ENCODE measurements around the gene GLYR1.

The GLYR1 gene

GRCh38 chr16:4788489-4788889 lies 58.6 kb downstream of the GLYR1 start:
- Histone ChIP-seq H4K8ac (ENCODE audit: low read length) (no peak overlapping the region), H3K4me1 (ENCODE audit: control insufficient read depth, insufficient read depth, low read depth, low read length) (peaks cover 3% of the 10 kb centered on the region), H3K4ac (ENCODE audit: low read depth in 1 of 2, low read length in 2 of 2) (no peak overlapping the region), H3K27me3 (ENCODE audit: control insufficient read depth in 1 of 2, insufficient read depth in 1 of 2, low read length in 2 of 2) (peaks cover 0 to 26% of the 10 kb centered on the region in 2 experiments), H3K36me3 (ENCODE audit: control insufficient read depth in 1 of 2, insufficient read depth in 2 of 2, low read depth in 1 of 2, low read length in 2 of 2) (no peaks in the 10 kb centered on the region), H3K9ac (ENCODE audit: low read length) (no peak overlapping the region), H3K23ac (ENCODE audit: low read length in 2 of 2) (no peak overlapping the region), H3K4me2 (ENCODE audit: low read length, poor library complexity, severe bottlenecking) (no peak overlapping the region), H4K91ac (ENCODE audit: low read length) (no peak overlapping the region), H3K9me3 (ENCODE audit: control insufficient read depth, low read length) (no peaks in the 10 kb centered on the region), H3K27ac (ENCODE audit: low read length, poor library complexity, severe bottlenecking) (no peak overlapping the region), H2BK12ac (ENCODE audit: low read length in 2 of 2) (no peak overlapping the region), H2BK120ac (ENCODE audit: low read depth, low read length) (no peak overlapping the region), H2AFZ (ENCODE audit: low read depth, low read length) (no peak overlapping the region), H2BK15ac (ENCODE audit: low read depth, poor library complexity, severe bottlenecking) (no peak overlapping the region), H3K18ac (ENCODE audit: low read depth in 1 of 2, low read length in 2 of 2) (no peak overlapping the region), H3K79me1 (replicated peaks; ENCODE audit: low read length, poor library complexity, severe bottlenecking) (no peaks in the 10 kb centered on the region), H2BK5ac (ENCODE audit: low read depth, low read length, poor library complexity, severe bottlenecking) (no peak overlapping the region), H3K14ac (ENCODE audit: low read length in 2 of 2) (no peak overlapping the region), H2AK5ac (ENCODE audit: low read length, severe bottlenecking) (no peak overlapping the region), H3K4me3 (ENCODE audit: insufficient read depth in 1 of 2, low read depth in 1 of 2, low read length in 2 of 2) (no peak overlapping the region)
- no peak for DNase-seq
- WGBS = 90% methylated on average over 9 of the region's 9 CpGs

- Histone ChIP-seq H2AK5ac (ENCODE audit: low read length, severe bottlenecking) (no peak within 1 kb of the TSS), H3K14ac (ENCODE audit: low read length in 2 of 2) (no peak within 1 kb of the TSS), H2BK5ac (ENCODE audit: low read depth, low read length, poor library complexity, severe bottlenecking) (no peak within 1 kb of the TSS), H2BK15ac (ENCODE audit: low read depth, poor library complexity, severe bottlenecking) (no peak within 1 kb of the TSS), H3K4me1 (ENCODE audit: control insufficient read depth, insufficient read depth, low read depth, low read length) (peaks cover 3% of the 10 kb centered on the region), H4K91ac (ENCODE audit: low read length) (no peak within 1 kb of the TSS), H3K9me3 (ENCODE audit: control insufficient read depth, low read length) (no peaks in the 10 kb centered on the region), H4K8ac (ENCODE audit: low read length) (no peak within 1 kb of the TSS), H3K27me3 (ENCODE audit: control insufficient read depth in 1 of 2, insufficient read depth in 1 of 2, low read length in 2 of 2) (peaks cover 0 to 26% of the 10 kb centered on the region in 2 experiments), H3K23ac (ENCODE audit: low read length in 2 of 2) (no peak within 1 kb of the TSS), H3K36me3 (ENCODE audit: control insufficient read depth in 1 of 2, insufficient read depth in 2 of 2, low read depth in 1 of 2, low read length in 2 of 2) (no peaks in the 10 kb centered on the region), H3K4ac (ENCODE audit: low read depth in 1 of 2, low read length in 2 of 2) (no peak within 1 kb of the TSS), H3K4me2 (ENCODE audit: low read length, poor library complexity, severe bottlenecking) (no peak within 1 kb of the TSS), H3K79me1 (replicated peaks; ENCODE audit: low read length, poor library complexity, severe bottlenecking) (no peaks in the 10 kb centered on the region), H3K9ac (ENCODE audit: low read length) (no peak within 1 kb of the TSS), H3K27ac (ENCODE audit: low read length, poor library complexity, severe bottlenecking) (no peak within 1 kb of the TSS), H2BK12ac (ENCODE audit: low read length in 2 of 2) (no peak within 1 kb of the TSS), H3K4me3 (ENCODE audit: insufficient read depth in 1 of 2, low read depth in 1 of 2, low read length in 2 of 2) (no peak within 1 kb of the TSS), H2AFZ (ENCODE audit: low read depth, low read length) (no peak within 1 kb of the TSS), H2BK120ac (ENCODE audit: low read depth, low read length) (no peak within 1 kb of the TSS), H3K18ac (ENCODE audit: low read depth in 1 of 2, low read length in 2 of 2) (no peak within 1 kb of the TSS)
- 77% methylated on average over 12 of the region's 14 CpGs for WGBS
- DNase-seq = no peak
These were observed 59.2 kb downstream of the GLYR1 start, which contains the start of gene SEPTIN12 for GRCh38 chr16:4787627-4788482. Gene SEPTIN12 (minus strand): TSS chr16:4788345. CDS start chr16:4787645, 700 bp downstream.

- no peak overlapping the region for H2BK12ac ChIP-seq (ENCODE audit: low read length in 2 of 2)
- no peak overlapping the region for H4K91ac ChIP-seq (ENCODE audit: low read length)
- no peak overlapping the region for H2BK15ac ChIP-seq (ENCODE audit: low read depth, poor library complexity, severe bottlenecking)
- H3K79me1 ChIP-seq (replicated peaks; ENCODE audit: low read length, poor library complexity, severe bottlenecking) = no peaks in the 10 kb centered on the region
- H3K4me1 ChIP-seq (ENCODE audit: control insufficient read depth, insufficient read depth, low read depth, low read length) = peaks cover 3% of the 10 kb centered on the region
- no peaks in the 10 kb centered on the region for H3K36me3 ChIP-seq (ENCODE audit: control insufficient read depth in 1 of 2, insufficient read depth in 2 of 2, low read depth in 1 of 2, low read length in 2 of 2)
- H3K4me2 ChIP-seq (ENCODE audit: low read length, poor library complexity, severe bottlenecking) = no peak overlapping the region
- no peak for DNase-seq
- no peak overlapping the region for H2AK5ac ChIP-seq (ENCODE audit: low read length, severe bottlenecking)
- H3K23ac ChIP-seq (ENCODE audit: low read length in 2 of 2) = no peak overlapping the region
- no peak overlapping the region for H2BK5ac ChIP-seq (ENCODE audit: low read depth, low read length, poor library complexity, severe bottlenecking)
- H3K4ac ChIP-seq (ENCODE audit: low read depth in 1 of 2, low read length in 2 of 2) = no peak overlapping the region
- peaks cover 0 to 26% of the 10 kb centered on the region in 2 experiments for H3K27me3 ChIP-seq (ENCODE audit: control insufficient read depth in 1 of 2, insufficient read depth in 1 of 2, low read length in 2 of 2)
- no peak overlapping the region for H3K18ac ChIP-seq (ENCODE audit: low read depth in 1 of 2, low read length in 2 of 2)
- H3K9me3 ChIP-seq (ENCODE audit: control insufficient read depth, low read length) = no peaks in the 10 kb centered on the region
- no peak overlapping the region for H4K8ac ChIP-seq (ENCODE audit: low read length)
- no peak overlapping the region for H2BK120ac ChIP-seq (ENCODE audit: low read depth, low read length)
- no peak overlapping the region for H3K14ac ChIP-seq (ENCODE audit: low read length in 2 of 2)
- no peak overlapping the region for H3K9ac ChIP-seq (ENCODE audit: low read length)
- no peak overlapping the region for H3K27ac ChIP-seq (ENCODE audit: low read length, poor library complexity, severe bottlenecking)
- no peak overlapping the region for H3K4me3 ChIP-seq (ENCODE audit: insufficient read depth in 1 of 2, low read depth in 1 of 2, low read length in 2 of 2)
- H2AFZ ChIP-seq (ENCODE audit: low read depth, low read length) = no peak overlapping the region
- 97% methylated on average over 8 of the region's 8 CpGs for WGBS
These were observed 60.0 kb downstream of the GLYR1 start for GRCh38 chr16:4787068-4787467.

- Histone ChIP-seq H3K18ac (ENCODE audit: low read depth in 1 of 2, low read length in 2 of 2) (no peak overlapping the region), H3K4me2 (ENCODE audit: low read length, poor library complexity, severe bottlenecking) (no peak overlapping the region), H2BK120ac (ENCODE audit: low read depth, low read length) (no peak overlapping the region), H3K14ac (ENCODE audit: low read length in 2 of 2) (no peak overlapping the region), H3K9ac (ENCODE audit: low read length) (no peak overlapping the region), H3K4me1 (ENCODE audit: control insufficient read depth, insufficient read depth, low read depth, low read length) (peaks cover 3% of the 10 kb centered on the region), H3K23ac (ENCODE audit: low read length in 2 of 2) (no peak overlapping the region), H2BK15ac (ENCODE audit: low read depth, poor library complexity, severe bottlenecking) (no peak overlapping the region), H3K27me3 (ENCODE audit: control insufficient read depth in 1 of 2, insufficient read depth in 1 of 2, low read length in 2 of 2) (peaks cover 0 to 26% of the 10 kb centered on the region in 2 experiments), H2AK5ac (ENCODE audit: low read length, severe bottlenecking) (no peak overlapping the region), H4K91ac (ENCODE audit: low read length) (no peak overlapping the region), H3K9me3 (ENCODE audit: control insufficient read depth, low read length) (no peaks in the 10 kb centered on the region), H2BK5ac (ENCODE audit: low read depth, low read length, poor library complexity, severe bottlenecking) (no peak overlapping the region), H4K8ac (ENCODE audit: low read length) (no peak overlapping the region), H3K4ac (ENCODE audit: low read depth in 1 of 2, low read length in 2 of 2) (no peak overlapping the region), H2AFZ (ENCODE audit: low read depth, low read length) (no peak overlapping the region), H3K79me1 (replicated peaks; ENCODE audit: low read length, poor library complexity, severe bottlenecking) (no peaks in the 10 kb centered on the region), H3K4me3 (ENCODE audit: insufficient read depth in 1 of 2, low read depth in 1 of 2, low read length in 2 of 2) (no peak overlapping the region), H2BK12ac (ENCODE audit: low read length in 2 of 2) (no peak overlapping the region), H3K36me3 (ENCODE audit: control insufficient read depth in 1 of 2, insufficient read depth in 2 of 2, low read depth in 1 of 2, low read length in 2 of 2) (no peaks in the 10 kb centered on the region), H3K27ac (ENCODE audit: low read length, poor library complexity, severe bottlenecking) (no peak overlapping the region)
- WGBS = 95% methylated on average over 13 of the region's 23 CpGs
- no peak for DNase-seq
These were observed 61.2 kb downstream of the GLYR1 start for GRCh38 chr16:4785758-4786433.
